GM19043 (cell line): ENCODE results near the gene PDCD2L.
"Not testable (repeated sequence)": the region's sequence is repeated elsewhere in the genome, so short reads cannot be mapped to it uniquely, and the experiment has no call there.

ENCODE experiments used
- ATAC-seq: cut with Tn5 transposase; IDR thresholded peaks from one replicate; pipeline ENCODE4 v1.9.1; 2021; ENCODE audit warnings: low read depth; ENCODE audit not compliant: unreplicated experiment

Gene PDCD2L, protein sequence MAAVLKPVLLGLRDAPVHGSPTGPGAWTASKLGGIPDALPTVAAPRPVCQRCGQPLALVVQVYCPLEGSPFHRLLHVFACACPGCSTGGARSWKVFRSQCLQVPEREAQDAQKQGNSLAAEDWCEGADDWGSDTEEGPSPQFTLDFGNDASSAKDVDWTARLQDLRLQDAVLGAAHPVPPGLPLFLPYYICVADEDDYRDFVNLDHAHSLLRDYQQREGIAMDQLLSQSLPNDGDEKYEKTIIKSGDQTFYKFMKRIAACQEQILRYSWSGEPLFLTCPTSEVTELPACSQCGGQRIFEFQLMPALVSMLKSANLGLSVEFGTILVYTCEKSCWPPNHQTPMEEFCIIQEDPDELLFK

DNA sequence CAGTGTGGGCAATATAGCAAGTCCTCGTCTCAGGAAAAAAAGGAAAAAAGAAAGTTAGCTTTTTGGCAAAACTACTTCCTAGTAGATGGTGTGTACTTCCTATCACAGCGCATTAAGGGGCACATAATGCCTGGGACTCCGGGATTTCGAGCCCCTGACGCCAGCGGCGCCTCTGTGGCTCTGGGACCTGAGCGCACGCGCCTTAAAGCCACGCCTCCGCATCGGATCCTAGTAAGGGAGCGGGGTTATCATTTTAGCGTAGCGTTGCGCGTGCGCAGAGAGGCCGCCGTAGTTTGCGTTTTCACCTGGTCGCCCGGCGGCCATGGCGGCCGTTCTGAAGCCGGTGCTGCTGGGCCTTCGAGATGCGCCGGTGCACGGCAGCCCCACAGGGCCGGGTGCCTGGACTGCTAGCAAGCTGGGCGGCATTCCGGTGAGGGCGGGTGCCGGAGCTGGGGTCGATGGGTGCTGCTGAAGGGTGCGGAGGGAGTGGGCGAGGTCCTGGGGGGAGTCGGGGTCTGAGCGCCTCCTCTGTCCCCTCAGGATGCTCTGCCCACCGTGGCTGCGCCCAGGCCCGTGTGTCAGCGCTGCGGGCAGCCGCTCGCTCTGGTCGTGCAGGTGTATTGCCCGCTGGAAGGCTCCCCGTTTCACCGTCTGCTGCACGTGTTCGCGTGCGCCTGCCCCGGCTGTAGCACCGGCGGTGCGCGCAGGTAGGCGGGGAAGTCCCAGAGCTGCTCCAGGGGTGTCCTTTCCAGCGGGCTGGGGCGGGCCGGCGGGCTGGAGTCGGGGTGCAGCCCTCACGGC lies at the start of gene PDCD2L:
Gene PDCD2L, plus strand, starts transcription at position 291 of the 801 bp plus-strand sequence. Its CDS starts 32 bp downstream, at position 323.
- peak; percentile 81 for ATAC-seq

DNA sequence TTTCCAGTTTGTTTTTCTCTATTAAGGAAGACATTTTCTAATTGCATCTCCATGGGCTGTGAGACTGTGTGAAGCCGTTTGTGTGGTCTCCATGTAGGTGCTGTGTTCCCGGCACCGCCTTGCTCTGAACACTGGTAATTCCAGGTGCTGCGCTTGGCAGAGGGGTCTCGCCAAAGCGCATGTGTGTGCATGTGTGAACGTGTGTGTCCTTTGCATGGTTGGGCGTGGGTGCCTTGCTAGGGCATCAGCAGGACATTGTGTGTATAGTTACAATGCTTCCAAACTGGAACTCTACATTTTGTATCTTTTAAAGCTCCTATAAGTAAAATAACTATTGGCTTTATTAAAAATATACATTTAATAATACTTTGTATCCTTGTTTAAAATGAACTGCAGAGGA lies 49.0 kb upstream of the PDCD2L start:
- no peak for ATAC-seq

DNA sequence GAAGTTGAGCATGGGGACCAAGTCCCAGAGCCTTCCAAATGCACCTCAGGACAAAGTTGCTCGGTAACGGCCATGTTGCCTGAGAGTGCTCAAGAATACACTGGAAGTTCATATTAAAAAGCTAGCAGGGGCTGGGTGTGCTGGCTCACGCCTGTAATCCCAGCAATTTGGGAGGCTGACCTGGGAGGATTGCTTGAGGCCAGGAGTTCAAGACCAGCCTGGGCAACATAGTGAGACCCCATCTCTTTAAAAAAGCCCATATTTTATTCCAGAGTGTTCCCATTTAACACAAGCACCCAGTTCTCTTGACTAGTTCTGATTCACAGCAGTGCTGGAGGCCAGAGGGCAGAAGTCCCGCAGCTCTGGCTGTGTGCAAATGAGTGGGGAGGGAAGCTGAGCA lies 47.3 kb upstream of the PDCD2L start:
- ATAC-seq, result no peak

DNA sequence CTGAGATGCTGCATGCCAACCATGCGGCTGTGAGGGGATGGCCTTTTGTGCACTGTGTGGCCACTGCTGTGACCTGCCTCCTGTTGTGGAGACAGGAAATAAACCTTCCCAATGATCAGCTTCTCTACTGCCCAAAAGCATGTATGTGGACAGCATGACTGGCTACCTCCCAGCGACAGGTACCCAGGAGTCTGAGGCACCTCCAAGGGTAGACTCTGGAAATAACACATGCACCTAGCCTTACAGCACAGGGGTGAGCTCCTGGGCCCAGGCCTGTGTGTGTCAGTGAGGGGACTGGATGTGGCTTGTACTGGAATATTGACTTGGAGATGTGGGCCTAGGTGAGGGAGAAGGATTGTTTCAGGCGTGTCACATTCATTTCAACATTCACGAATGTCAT lies 46.8 kb upstream of the PDCD2L start:
- ATAC-seq, result no peak

DNA sequence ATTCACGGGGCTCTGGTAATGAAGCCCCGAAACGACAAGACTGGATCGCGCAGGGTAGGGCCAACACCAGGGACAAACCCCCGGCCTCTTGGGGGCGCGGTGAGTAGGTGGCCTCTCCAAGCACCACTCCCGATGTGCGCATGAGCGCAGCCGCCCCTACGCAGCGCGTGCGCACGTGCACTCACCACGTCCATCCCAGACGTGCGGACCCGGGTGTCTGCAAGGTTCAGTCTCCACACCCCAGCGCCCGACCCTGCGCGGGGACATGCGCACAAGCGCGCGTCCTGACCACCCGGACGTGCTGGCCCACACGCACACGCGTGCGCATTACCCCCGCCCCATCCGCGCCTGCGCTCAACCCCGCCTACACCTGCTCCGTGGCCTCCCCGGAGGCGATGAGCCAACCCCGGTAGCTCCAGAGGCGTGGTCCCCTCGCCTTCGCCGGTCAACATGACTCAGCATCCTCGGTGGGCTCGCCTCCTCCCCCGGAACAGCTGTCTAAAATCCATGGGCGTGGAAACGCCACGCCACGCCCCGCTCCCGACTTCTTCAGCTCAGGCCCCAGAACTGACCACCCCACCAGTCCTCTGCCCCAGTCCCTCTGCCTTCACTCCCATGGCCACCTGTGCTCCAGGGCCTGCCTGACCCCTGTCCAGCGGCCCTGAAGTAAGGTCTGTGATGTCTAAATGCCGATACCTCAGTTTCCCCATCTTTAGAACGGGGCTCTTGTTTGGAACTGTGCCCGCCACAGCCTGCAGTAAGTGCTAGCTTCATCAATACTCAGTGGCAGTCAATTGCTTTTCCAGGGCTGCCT lies 44.9 kb upstream of the PDCD2L start:
- ATAC-seq, result peak; percentile 82

DNA sequence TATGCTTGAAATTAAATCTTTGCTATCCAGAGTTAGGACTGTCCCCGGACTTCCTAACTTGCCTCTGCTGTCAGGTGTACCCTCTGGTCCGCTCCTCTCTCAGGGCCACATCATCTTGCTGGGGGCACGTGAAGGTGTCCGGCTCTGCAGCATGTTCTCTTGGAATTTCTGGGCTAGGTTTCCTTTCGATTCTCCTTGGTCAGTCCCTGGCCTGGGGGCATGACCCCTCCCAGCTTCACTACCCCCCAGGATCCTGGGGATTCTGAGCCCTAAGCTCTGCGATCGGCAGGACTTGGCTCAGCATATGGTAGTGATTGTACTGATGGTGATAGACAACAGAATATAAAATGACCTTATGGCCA lies 44.3 kb upstream of the PDCD2L start:
- no peak for ATAC-seq

DNA sequence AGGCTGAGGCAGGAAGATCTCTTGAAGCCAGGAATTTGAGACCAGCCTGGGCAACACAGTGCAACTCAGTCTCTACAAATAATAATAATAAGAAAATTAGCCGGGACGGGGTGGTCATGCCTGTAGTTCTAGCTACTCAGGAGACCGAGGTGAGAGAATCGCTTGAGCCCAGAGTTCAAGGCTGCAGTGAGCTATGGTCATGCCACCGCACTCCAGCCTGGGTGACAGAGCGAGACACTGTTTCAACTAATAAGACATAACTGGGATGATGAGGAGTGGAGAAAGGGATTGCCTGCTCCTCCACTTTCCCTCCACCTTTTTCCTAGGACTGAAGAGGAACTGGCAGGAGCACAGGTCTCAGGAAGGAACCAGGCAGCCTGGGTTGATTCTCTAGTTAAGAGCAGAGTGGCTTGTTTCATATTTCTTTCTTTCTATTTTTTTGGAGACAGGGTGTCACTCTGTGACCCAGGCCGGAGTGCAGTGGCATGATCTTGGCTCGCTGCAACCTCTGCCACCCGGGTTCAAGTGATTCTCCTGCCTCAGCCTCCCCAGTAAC lies 43.8 kb upstream of the PDCD2L start:
- ATAC-seq, result no peak

DNA sequence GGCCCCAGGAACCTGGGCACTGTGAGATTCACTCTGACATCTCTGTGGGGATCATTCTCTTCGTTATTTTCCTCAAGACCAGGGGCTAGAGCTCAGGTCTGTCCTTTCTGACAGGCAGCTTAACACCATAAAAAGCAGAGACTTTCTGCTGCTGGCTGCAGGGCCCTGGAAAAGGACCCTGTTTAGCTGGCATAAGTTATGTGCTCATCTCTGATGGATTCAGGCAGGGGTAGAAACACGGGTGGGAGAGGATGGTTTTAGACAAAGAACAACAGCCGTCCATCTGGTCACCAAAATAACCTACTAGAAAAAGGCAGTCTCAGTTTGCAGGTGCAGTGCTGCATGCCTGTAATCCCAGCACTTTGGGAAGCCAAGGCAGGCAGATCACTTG lies 41.5 kb upstream of the PDCD2L start:
- ATAC-seq, result no peak

DNA sequence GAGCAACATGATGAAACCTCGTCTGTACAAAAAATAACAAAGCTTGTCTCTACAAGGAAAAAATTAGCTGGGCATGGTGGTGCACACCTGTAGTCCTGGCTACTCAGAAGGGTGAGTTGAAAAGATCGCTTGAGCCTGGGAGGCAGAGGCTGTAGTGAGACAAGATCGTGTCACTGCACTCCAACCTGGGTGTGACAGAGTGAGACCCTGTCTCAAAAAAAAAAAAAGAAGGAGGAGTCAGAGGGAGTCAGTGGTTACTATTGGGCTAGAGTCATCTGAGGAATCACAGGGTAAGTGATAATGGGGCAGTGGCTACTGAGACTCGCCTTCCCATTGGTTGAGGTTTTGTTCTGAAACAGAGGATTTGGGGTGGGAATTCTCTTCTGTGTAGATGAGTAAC lies 41.1 kb upstream of the PDCD2L start:
- no peak for ATAC-seq

DNA sequence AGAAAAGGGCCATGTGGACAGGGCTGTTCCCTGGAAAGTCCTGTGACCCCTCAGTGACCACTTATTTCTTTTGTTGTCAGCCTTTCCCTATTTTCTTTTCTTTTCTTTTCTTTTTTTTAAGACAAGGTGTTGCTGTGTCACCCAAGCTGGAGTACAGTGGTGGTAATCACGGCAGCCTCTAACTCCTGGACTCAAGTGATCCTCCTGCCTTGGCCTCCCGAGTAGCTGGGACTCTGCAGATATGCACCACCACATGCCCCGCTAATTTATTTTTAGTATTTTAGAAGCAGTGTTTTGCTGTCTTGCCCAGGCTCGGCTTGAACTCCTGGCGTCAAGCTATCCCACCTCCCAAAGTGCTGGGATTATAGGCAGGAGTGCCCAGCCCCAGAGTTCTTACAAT lies 40.3 kb upstream of the PDCD2L start:
- no peak for ATAC-seq

DNA sequence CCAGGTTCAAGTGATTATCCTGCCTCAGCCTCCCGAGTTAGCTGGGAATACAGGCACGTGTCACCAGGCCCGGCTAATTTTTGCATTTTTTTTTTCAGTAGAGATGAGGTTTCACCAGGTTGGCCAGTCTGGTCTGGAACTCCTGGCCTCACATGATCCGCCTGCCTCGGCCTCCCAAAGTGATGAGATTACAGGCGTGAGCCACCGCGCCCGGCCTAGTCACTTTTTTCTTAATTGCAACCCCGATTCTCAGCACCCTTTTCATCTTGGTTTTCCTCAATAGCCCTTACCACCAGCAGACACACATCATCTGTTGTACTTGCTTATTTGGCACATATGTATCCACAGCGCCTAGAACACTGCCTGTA lies 39.8 kb upstream of the PDCD2L start:
- no peak for ATAC-seq

DNA sequence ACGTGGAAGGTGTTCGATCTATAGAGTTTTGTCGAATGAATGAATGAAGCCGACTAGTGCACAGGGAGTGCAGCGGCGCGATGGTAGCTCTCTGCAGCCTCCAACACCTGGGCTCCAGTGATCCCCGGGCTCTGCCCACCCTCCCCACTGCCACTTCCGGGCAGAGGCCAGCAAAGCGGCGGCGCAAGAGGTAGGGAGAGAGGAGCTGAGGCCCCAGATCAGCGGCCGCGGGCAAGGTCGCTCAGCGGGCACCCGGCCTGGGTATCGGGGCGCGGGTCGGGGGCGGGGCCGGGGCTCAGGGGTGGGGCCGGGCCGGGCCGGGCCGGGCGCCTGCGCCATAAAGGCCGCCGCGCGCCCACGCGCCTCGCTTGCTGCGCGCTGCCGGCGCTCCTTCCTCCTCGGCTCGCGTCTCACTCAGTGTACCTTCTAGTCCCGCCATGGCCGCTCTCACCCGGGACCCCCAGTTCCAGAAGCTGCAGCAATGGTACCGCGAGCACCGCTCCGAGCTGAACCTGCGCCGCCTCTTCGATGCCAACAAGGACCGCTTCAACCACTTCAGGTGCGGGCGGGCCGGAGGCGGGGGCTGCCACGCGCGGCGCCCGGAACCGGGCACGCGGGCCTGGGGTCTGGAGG lies 39.3 kb upstream of the PDCD2L start, which contains the start of gene GPI:
Gene GPI, plus strand, starts transcription at position 367 of the 633 bp plus-strand sequence. Its CDS starts 71 bp downstream, at position 438.
- peak; percentile 54 for ATAC-seq

DNA sequence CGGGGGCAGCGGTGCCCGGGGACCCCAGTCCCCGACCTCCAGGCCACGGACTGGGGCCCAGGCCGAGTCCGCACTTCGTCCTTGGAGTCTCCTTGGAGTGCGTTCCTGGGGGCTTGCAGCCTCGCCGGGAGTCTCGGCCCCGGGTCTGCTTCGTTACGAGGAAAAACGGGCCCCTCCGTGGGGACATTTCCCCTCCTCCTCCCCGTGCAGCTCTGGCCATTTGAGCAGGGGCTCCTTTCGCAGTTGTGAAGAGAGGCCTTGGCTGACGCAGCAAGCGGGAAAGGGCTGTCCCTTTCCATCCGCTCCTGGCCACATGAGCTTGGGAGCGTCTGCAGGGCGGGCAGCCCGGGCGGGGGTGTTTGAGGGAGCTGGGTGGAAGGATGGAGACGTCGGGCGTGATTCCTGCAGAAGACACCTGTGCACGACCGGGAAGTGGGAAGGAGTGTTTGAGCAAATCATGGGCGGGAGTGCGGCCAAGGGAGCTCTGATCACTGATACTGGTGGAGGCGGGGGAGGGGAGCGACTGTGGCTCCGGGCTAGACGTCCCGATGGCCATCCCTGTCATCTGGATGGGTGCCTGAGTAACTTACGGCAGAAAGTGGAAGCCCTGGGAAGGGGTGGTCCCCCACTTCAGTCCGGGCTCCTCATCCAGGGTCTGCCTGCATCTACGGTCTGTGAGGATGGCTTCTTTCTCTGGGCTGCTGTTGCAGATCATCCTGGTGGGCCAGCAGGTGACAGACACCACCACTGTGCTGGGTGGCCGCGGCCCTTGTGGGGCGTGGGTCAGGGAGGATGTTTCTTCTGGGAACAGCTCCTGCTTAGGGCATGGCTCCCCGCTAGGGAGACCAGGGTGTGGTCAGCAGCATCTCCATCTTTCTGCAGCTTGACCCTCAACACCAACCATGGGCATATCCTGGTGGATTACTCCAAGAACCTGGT lies 38.5 kb upstream of the PDCD2L start:
- ATAC-seq, result no peak

DNA sequence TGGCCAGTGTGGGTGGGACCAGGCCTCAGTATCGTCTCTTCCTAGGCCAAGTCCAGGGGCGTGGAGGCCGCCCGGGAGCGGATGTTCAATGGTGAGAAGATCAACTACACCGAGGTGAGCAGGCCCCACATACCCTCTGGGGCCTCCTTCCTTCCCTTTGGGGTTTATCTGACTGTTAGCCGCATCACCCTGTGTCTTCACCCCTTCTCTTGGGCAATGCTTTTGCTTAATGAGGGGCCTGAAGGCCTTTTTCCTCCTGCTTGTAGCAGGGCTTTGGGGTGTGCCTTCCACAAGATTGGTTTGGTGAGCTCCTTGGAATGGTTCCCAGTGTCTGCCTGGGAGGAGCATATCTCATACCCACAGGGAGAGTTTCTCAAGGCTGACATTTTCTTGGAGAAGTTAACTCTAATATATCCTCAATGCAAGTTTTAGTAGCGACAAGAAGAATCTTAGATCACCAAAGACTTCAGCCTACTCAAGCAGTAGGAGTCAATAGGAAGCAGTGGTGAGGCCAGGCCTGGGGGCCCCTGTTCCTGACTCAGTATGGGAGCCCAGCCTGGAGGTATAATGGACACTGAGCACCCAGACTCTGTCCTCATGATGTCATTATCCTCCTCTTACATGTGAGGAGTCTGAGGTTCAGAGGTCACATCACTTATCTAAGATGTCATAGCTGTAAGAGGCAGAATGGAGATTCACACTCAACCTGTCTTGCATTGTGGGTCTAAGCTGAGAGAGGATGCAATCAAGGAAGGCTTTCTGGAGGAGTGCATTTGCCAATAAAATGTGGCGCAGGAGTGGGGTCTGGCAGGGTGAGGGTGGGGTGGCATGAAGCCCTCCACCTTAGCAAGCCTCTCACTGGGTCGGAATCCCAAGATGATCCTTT lies 37.2 kb upstream of the PDCD2L start:
- ATAC-seq, result no peak

DNA sequence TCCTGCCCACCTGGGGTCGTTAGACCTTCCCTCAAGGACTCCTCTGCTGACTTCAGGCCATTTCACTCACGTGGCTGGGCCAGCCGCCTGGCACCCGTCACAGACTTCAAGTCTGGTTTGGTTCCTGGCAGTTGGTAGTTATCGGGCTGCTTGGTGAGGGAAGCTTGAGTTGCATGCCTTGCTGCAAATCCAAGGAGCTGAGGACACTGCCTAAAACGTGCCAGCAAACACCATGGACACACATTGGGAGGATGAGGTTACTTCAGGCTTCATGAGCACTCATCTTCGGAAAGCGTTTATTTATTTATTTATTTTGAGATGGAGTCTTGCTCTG lies 36.6 kb upstream of the PDCD2L start:
- ATAC-seq, result no peak

DNA sequence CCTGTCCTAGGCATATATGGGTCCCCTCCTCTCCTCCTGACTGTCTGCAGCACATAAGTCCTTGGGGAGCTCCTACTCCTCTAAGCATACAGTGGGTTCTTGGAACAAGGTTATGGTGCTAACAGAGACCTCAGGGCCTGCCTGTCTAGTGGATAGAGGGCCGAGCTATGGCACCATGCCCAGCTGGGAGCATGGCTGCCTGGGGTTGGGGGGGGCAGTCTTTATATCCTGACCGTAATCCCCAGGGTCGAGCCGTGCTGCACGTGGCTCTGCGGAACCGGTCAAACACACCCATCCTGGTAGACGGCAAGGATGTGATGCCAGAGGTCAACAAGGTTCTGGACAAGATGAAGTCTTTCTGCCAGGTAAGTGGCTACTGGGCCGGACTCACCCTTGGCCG lies 35.9 kb upstream of the PDCD2L start:
- no peak for ATAC-seq

DNA sequence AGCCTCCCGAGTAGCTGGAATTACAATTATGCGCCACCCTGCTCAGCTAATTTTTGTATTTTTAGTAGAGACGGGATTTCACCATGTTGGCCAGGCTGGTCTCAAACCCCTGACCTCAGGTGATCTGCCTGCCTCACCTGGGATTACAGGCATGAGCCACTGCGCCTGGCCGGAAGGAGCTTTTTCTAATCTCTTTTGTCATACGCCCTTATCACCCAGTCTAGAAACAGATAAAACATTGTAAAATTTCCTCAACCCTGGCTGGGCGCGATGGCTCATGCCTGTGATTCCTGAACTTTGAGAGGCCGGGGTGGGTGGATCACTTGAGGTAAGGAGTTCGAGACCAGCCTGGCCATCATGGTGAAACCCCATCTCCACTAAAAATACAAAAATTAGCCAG lies 35.0 kb upstream of the PDCD2L start:
- not testable (repeated sequence) for ATAC-seq

DNA sequence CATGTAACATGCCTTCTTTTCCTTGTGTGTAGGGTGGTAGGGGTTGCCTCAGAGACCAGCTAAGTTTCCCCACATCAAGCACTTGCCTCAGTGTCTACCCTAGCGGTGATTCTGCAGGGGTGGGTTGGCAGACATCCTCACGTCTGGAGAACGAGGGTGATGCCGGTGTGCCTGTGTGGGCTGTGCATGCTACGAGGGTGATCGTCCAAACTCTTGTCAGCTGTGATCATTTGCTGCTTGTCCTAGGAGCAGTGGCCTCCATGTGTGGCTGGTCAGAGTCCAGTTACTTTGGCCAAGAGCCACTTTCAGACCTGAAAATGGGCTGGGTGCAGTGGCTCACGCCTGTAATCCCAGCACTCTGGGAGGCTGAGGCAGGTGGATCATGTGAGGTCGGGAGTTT lies 34.1 kb upstream of the PDCD2L start:
- ATAC-seq, result no peak
